ENCODE measurements around the gene INPP5D. TPM values are rescaled to one million over a fixed set of nuclear protein-coding genes. Genes with fewer than 3 reads are reported as not detected.
"Not testable (repeated sequence)": the region's sequence is repeated elsewhere in the genome, so short reads cannot be mapped to it uniquely, and the experiment has no call there.

The INPP5D gene
- total and polyA plus RNA-seq, 2 donors (not counting 1 experiment from before 2014, with no cell fraction given) = 0.01 to 0.33 TPM

GRCh38 chr2:233152541-233152940, 92.4 kb downstream of the INPP5D start:
- Histone ChIP-seq H3K4me1 (ENCODE audit: control insufficient read depth, extremely low read depth, insufficient read depth, low read length) (no peaks in the 10 kb centered on the region), H3K9ac (ENCODE audit: insufficient read depth, low read length) (no peak overlapping the region), H2AFZ (ENCODE audit: low read length) (no peak overlapping the region), H3K79me2 (ENCODE audit: control insufficient read depth, insufficient read depth, low read length) (no peaks in the 10 kb centered on the region), H4K20me1 (ENCODE audit: control insufficient read depth, extremely low read depth, insufficient read depth, low read length) (no peaks in the 10 kb centered on the region), H3K27ac (ENCODE audit: insufficient read depth, low read length) (no peak overlapping the region), H3K4me3 (replicated peaks in 1 of 4; ENCODE audit: control extremely low read depth in 1 of 4, insufficient read depth in 1 of 4, low read depth in 3 of 4, low read length in 4 of 4) (no peak overlapping the region), H3K4me2 (ENCODE audit: extremely low read depth, insufficient read depth, low read length) (no peak overlapping the region), H3K27me3 (ENCODE audit: control insufficient read depth, insufficient read depth, low read length) (no peaks in the 10 kb centered on the region), H3K9me3 (ENCODE audit: control insufficient read depth, insufficient read depth, low read depth, low read length) (no peaks in the 10 kb centered on the region), H3K36me3 (ENCODE audit: control insufficient read depth, insufficient read depth, low read length) (no peaks in the 10 kb centered on the region)
- DNase-seq (ENCODE audit: low read depth in 2 of 2) = peak; percentile 10 to 48
- TF ChIP-seq CTCF (conservative IDR thresholded peaks at IDR 0.05 in 1 of 2, IDR thresholded peaks at IDR 0.05 in 1 of 2; ENCODE audit: low read depth in 1 of 2, low read length in 2 of 2) (no peak), EZH2 (IDR thresholded peaks at IDR 0.05; ENCODE audit: low read length, missing control alignments) (no peak)

GRCh38 chr2:233153146-233153798, 93.1 kb downstream of the INPP5D start:
- Histone ChIP-seq H3K27ac (ENCODE audit: insufficient read depth, low read length) (no peak overlapping the region), H3K79me2 (ENCODE audit: control insufficient read depth, insufficient read depth, low read length) (no peaks in the 10 kb centered on the region), H3K4me2 (ENCODE audit: extremely low read depth, insufficient read depth, low read length) (no peak overlapping the region), H4K20me1 (ENCODE audit: control insufficient read depth, extremely low read depth, insufficient read depth, low read length) (no peaks in the 10 kb centered on the region), H3K9ac (ENCODE audit: insufficient read depth, low read length) (no peak overlapping the region), H3K4me1 (ENCODE audit: control insufficient read depth, extremely low read depth, insufficient read depth, low read length) (no peaks in the 10 kb centered on the region), H2AFZ (ENCODE audit: low read length) (no peak overlapping the region), H3K27me3 (ENCODE audit: control insufficient read depth, insufficient read depth, low read length) (no peaks in the 10 kb centered on the region), H3K36me3 (ENCODE audit: control insufficient read depth, insufficient read depth, low read length) (no peaks in the 10 kb centered on the region), H3K9me3 (ENCODE audit: control insufficient read depth, insufficient read depth, low read depth, low read length) (no peaks in the 10 kb centered on the region), H3K4me3 (replicated peaks in 1 of 4; ENCODE audit: control extremely low read depth in 1 of 4, insufficient read depth in 1 of 4, low read depth in 3 of 4, low read length in 4 of 4) (no peak overlapping the region)
- no peak for DNase-seq (ENCODE audit: low read depth in 2 of 2)
- TF ChIP-seq EZH2 (IDR thresholded peaks at IDR 0.05; ENCODE audit: low read length, missing control alignments) = no peak
- no peak for TF ChIP-seq CTCF (conservative IDR thresholded peaks at IDR 0.05 in 1 of 2, IDR thresholded peaks at IDR 0.05 in 1 of 2; ENCODE audit: low read depth in 1 of 2, low read length in 2 of 2)

GRCh38 chr2:233156001-233156400, 95.9 kb downstream of the INPP5D start:
- Histone ChIP-seq H4K20me1 (ENCODE audit: control insufficient read depth, extremely low read depth, insufficient read depth, low read length) (no peaks in the 10 kb centered on the region), H3K4me3 (replicated peaks in 1 of 4; ENCODE audit: control extremely low read depth in 1 of 4, insufficient read depth in 1 of 4, low read depth in 3 of 4, low read length in 4 of 4) (no peak overlapping the region), H3K9ac (ENCODE audit: insufficient read depth, low read length) (no peak overlapping the region), H3K27ac (ENCODE audit: insufficient read depth, low read length) (no peak overlapping the region), H3K9me3 (ENCODE audit: control insufficient read depth, insufficient read depth, low read depth, low read length) (no peaks in the 10 kb centered on the region), H3K36me3 (ENCODE audit: control insufficient read depth, insufficient read depth, low read length) (no peaks in the 10 kb centered on the region), H2AFZ (ENCODE audit: low read length) (no peak overlapping the region), H3K4me1 (ENCODE audit: control insufficient read depth, extremely low read depth, insufficient read depth, low read length) (no peaks in the 10 kb centered on the region), H3K27me3 (ENCODE audit: control insufficient read depth, insufficient read depth, low read length) (no peaks in the 10 kb centered on the region), H3K4me2 (ENCODE audit: extremely low read depth, insufficient read depth, low read length) (no peak overlapping the region), H3K79me2 (ENCODE audit: control insufficient read depth, insufficient read depth, low read length) (no peaks in the 10 kb centered on the region)
- TF ChIP-seq CTCF (conservative IDR thresholded peaks at IDR 0.05 in 1 of 2, IDR thresholded peaks at IDR 0.05 in 1 of 2; ENCODE audit: low read depth in 1 of 2, low read length in 2 of 2) (no peak), EZH2 (IDR thresholded peaks at IDR 0.05; ENCODE audit: low read length, missing control alignments) (no peak)
- no peak for DNase-seq (ENCODE audit: low read depth in 2 of 2)

- not testable (repeated sequence) for DNase-seq (ENCODE audit: low read depth in 2 of 2); H3K4me1 ChIP-seq (ENCODE audit: control insufficient read depth, extremely low read depth, insufficient read depth, low read length); H3K27me3 ChIP-seq (ENCODE audit: control insufficient read depth, insufficient read depth, low read length); H3K79me2 ChIP-seq (ENCODE audit: control insufficient read depth, insufficient read depth, low read length); H3K9ac ChIP-seq (ENCODE audit: insufficient read depth, low read length); H2AFZ ChIP-seq (ENCODE audit: low read length); H4K20me1 ChIP-seq (ENCODE audit: control insufficient read depth, extremely low read depth, insufficient read depth, low read length); H3K4me2 ChIP-seq (ENCODE audit: extremely low read depth, insufficient read depth, low read length); H3K9me3 ChIP-seq (ENCODE audit: control insufficient read depth, insufficient read depth, low read depth, low read length); H3K4me3 ChIP-seq (replicated peaks in 1 of 4; ENCODE audit: control extremely low read depth in 1 of 4, insufficient read depth in 1 of 4, low read depth in 3 of 4, low read length in 4 of 4); H3K36me3 ChIP-seq (ENCODE audit: control insufficient read depth, insufficient read depth, low read length); H3K27ac ChIP-seq (ENCODE audit: insufficient read depth, low read length)
Observed at GRCh38 chr2:233156461-233156860, 96.3 kb downstream of the INPP5D start.

All from fibroblast of lung (primary cell).